AG09319 (cell line): Measurements from ENCODE around the gene PAXIP1.

Source experiments
- DNase-seq: peaks from one replicate; pipeline ENCODE4 v3.0.0-alpha.2; 2010; ENCODE audit warnings: low read depth; ENCODE audit errors: extremely low read depth
- CTCF ChIP-seq: IDR thresholded peaks from 2 replicates; pipeline ENCODE4 v1.5.1; 2011; ENCODE audit warnings: low read depth, mild to moderate bottlenecking, inconsistent platforms, low read length, moderate library complexity

PAXIP1 gene

DNA sequence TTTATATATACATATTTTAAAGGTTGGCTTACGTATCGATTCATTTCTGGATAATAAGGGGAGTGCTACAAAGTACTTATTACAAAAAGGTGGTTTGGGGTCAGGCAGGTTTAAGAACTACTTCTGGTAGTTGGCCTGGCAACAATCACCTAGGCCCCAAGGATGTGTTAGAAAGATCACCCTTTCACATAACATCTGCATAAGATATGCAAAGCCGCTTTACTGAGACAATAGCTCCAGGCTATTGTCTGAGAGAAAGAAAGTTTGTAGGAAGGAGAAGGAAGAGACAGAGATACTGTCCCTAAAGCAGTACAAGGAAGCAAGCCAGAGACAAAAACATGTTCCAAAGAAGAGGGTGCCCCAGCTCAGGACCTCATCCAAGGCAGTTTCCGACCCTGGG is 6.2 kb downstream of the PAXIP1 start:
- TF ChIP-seq CTCF: no peak
- no peak for DNase-seq

GRCh38 chr7:154996101-154996500 is 6.8 kb downstream of the PAXIP1 start:
- DNase-seq: no peak
- no peak for TF ChIP-seq CTCF

DNA sequence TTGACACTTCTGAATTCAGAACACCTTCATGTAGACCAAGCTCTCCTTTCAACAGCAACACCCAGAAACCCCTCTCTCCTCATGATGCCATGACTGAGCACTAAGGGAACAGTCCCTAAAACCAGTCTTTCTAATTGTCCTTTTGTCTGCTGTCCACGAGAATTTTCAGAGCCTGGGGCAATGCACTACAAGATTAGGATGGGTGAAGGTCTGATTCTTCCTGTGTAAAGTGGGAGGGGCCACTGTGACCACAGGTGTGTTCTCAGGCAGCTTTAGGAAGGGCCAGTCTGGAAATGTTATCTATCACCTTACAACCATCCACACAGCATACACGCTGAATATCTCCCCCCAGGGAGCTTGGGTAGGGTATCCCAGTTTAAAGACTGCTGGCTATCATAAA is 7.9 kb downstream of the PAXIP1 start:
- no peak for TF ChIP-seq CTCF
- no peak for DNase-seq

DNA sequence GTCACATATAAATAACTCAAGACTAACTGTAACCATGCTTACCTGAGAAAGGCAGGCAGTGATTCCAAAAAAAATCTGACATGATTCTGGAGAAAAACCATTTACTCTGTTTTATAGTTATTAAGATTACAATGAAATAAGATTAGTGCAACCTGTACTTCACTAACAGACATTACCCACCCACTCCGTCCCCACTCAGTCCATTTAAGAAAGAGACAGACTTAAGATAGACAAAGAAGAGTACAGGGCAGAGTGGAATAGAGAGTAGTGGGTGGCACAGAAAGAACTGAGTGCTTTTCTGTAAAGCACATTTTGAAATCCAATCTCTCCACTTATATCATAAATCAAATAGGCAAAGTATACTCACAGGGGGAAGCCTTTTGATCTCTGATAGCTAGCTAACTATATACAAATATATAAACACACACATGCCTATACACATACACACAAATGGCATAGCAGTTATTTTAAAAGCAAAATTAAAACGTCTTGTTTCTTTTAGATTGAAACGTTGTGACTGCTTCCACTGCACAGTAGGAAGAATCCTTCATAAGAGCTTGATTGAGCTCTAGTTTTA is 11.9 kb downstream of the PAXIP1 start:
- DNase-seq: no peak
- no peak for TF ChIP-seq CTCF

DNA sequence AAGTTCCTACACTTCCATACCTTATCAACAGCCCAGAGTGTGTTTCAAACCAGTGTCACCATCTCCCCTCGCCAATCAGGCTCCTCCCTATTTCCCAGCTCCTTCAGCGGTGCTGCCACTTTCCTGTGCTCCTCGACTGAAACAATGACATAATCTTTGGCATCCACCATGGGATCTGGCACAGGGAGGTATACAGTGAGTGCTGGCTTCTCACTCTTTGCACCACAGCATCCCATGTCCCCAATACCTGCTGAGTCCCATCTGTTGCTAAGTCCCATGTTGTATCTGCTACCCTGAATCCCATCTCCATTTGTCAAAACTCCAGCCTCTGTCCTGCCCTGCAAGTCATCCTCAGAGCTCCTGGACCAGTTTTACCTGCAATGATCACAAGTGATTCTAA is 15.4 kb downstream of the PAXIP1 start:
- no peak for TF ChIP-seq CTCF
- DNase-seq: no peak

DNA sequence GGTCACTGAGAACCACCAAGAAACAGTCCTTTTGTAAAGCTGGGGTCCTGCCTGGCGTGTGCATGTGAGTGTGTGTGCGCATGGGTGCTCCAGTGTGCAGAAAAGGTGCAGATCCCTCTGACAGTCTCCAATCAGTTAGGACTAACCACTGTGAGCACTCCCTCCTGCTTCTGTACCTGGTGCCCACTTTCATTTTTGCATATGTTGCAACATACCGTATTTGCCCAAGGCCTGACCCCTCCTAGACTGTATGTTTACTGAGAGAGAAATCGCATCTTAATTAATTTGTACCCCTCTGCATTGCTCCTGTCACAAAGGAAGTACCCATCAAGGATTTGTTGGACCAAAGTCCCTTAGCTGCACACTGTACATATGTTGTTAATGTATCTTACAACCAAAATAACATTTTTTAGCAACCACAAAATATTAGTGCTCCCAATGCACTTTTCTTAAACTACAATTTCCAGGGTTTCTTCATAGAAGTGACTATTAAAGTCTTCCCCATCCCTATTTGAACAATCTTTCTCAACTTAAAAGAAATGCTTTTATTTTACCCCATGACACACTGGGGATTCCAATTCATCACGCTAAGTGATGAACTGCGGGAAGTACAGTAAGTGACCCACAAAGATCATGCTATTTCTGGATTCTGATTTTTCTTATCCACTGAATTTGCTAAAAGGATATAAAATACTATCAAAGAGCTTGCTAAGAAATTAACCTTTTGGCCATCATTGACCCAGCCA is 16.6 kb downstream of the PAXIP1 start:
- TF ChIP-seq CTCF: no peak
- DNase-seq: no peak

DNA sequence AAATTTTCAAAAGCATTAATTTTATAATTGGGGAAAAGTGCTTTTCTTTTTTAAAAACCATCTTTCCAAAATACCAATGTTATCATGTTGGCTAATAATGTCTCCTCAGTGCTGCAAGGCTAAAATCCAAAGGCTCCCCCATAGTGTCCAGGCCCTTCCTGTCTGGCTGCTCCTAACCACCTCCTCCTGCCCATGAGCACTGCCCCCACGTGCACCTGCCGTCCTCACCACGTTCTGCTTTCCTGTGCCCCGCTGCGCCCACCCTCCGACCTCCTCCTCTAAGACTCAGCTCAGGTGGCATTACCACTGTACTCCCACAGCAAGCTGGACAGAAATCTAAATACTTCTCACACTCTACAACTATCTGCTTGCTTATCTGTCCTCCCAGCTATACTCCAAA is 17.7 kb downstream of the PAXIP1 start:
- TF ChIP-seq CTCF: no peak
- DNase-seq: no peak
